ENCODE measurements around the gene PIAS4. TPM values are rescaled to one million over a fixed set of nuclear protein-coding genes. Genes with fewer than 3 reads are reported as not detected.

PIAS4 gene, protein sequence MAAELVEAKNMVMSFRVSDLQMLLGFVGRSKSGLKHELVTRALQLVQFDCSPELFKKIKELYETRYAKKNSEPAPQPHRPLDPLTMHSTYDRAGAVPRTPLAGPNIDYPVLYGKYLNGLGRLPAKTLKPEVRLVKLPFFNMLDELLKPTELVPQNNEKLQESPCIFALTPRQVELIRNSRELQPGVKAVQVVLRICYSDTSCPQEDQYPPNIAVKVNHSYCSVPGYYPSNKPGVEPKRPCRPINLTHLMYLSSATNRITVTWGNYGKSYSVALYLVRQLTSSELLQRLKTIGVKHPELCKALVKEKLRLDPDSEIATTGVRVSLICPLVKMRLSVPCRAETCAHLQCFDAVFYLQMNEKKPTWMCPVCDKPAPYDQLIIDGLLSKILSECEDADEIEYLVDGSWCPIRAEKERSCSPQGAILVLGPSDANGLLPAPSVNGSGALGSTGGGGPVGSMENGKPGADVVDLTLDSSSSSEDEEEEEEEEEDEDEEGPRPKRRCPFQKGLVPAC
- 10 to 100 TPM; 10.9 to 11.4 TPM for total RNA-seq

GRCh38 chr19:4007021-4007835 is at the start of gene PIAS4:
Gene PIAS4, plus strand, starts transcription at chr19:4007736. Its CDS starts 25 bp downstream, at chr19:4007761.
- H3K9me3 ChIP-seq: no peaks in the 10 kb centered on the region
- H3K4me1 ChIP-seq: peaks cover 0 to 46% of the 10 kb centered on the region in 2 donors
- no peaks in the 10 kb centered on the region for H3K27me3 ChIP-seq
- peak within 1 kb of the TSS; percentile 85 to 88 for H3K4me3 ChIP-seq
- H3K27ac ChIP-seq: peak within 1 kb of the TSS; percentile 86 to 89
- TF ChIP-seq CTCF (IDR thresholded peaks at IDR 0.05): peak in 1 of 2 donors; percentile 28
- H3K36me3 ChIP-seq: no peaks in the 10 kb centered on the region
- peak; percentile 96 for DNase-seq (ENCODE audit: low spot score)

- no peak for TF ChIP-seq CTCF (IDR thresholded peaks at IDR 0.05)
- no peak for DNase-seq (ENCODE audit: low spot score)
- peaks cover 83% of the 10 kb centered on the region for H3K36me3 ChIP-seq
- no peaks in the 10 kb centered on the region for H3K27me3 ChIP-seq
- no peak overlapping the region for H3K4me3 ChIP-seq
- H3K9me3 ChIP-seq: no peaks in the 10 kb centered on the region
- peak overlapping the region in 1 of 2 donors; percentile 99 for H3K27ac ChIP-seq
- peaks cover 0 to 17% of the 10 kb centered on the region in 2 donors for H3K4me1 ChIP-seq
These were observed 48.4 kb upstream of the PIAS4 start for GRCh38 chr19:3958836-3959765.

GRCh38 chr19:3959766-3960131 is 47.8 kb upstream of the PIAS4 start:
- H3K27me3 ChIP-seq: no peaks in the 10 kb centered on the region
- no peak for DNase-seq (ENCODE audit: low spot score)
- peak overlapping the region; percentile 99 to 100 for H3K27ac ChIP-seq
- no peaks in the 10 kb centered on the region for H3K9me3 ChIP-seq
- peaks cover 89% of the 10 kb centered on the region for H3K36me3 ChIP-seq
- H3K4me3 ChIP-seq: no peak overlapping the region
- peaks cover 0 to 18% of the 10 kb centered on the region in 2 donors for H3K4me1 ChIP-seq
- TF ChIP-seq CTCF (IDR thresholded peaks at IDR 0.05): no peak

DNA sequence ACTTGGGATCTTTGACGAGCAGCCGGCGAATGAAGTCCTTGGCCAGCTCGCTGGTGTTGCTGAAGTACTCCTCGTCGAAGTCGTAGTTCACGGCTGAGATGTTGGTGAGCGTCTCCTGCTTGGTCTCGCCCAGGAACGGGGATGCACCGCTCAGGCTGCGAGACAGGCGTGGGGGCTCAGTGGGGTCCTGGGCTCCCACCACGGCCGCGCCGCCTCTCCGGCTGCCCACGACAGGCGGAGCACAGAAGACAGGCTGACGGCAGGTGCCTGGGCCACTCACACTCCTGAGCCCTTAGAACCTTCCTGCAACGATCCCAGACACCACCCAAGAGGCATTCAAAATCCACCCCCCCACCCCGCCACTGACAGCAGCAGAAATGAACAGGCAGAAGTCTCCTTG is 46.5 kb upstream of the PIAS4 start:
- Histone ChIP-seq H3K4me1 (peaks cover 0 to 30% of the 10 kb centered on the region in 2 donors), H3K27ac (peak overlapping the region; percentile 99 to 100), H3K9me3 (no peaks in the 10 kb centered on the region), H3K4me3 (no peak overlapping the region), H3K36me3 (peaks cover 97% of the 10 kb centered on the region), H3K27me3 (no peaks in the 10 kb centered on the region)
- no peak for TF ChIP-seq CTCF (IDR thresholded peaks at IDR 0.05)
- DNase-seq (ENCODE audit: low spot score): no peak

All from right atrium auricular region (tissue), 2 donors.